H1 (cell line): Measurements from ENCODE around the gene SSH2. TPM values are rescaled to one million over a fixed set of nuclear protein-coding genes. Genes with fewer than 3 reads are reported as not detected.

ENCODE experiments used
- MAFK ChIP-seq: IDR thresholded peaks from 2 replicates; pipeline ENCODE4 v1.6.1; 2012; ENCODE audit warnings: low read depth, mild to moderate bottlenecking, improper control_type of control experiment, low read length
- POU5F1 ChIP-seq: IDR thresholded peaks from 2 replicates; pipeline ENCODE4 v1.6.1; 2011; ENCODE audit warnings: low read depth, mild to moderate bottlenecking, low read length, moderate library complexity
- RBBP5 ChIP-seq: IDR thresholded peaks from 2 replicates; pipeline ENCODE4 v1.7.1; 2012; ENCODE audit warnings: low read depth, mild to moderate bottlenecking, inconsistent platforms, low read length, moderate library complexity, borderline replicate concordance
- TEAD4 ChIP-seq: IDR thresholded peaks from 2 replicates; pipeline ENCODE4 v1.6.1; 2012; ENCODE audit warnings: low read depth, low read length, inconsistent platforms, mixed read lengths
- polyA plus RNA-seq, 7 experiments: library from polyadenylated mRNA; depleted of rRNA in 3 of 7; stranded (reverse) in 5 of 7; unstranded in 2 of 7; fragments of >200 nt in 5 of 7; fragments of 200-250 nt in 2 of 7; gene quantifications; 1 replicate in 5 of 7; 2 replicates in 1 of 7; 4 replicates in 1 of 7; pipeline versions ENCODE4 v1.2.1 to v1.2.3, GENCODE V29; 2011 to 2013; ENCODE audit warnings: missing spikeins in 2 of 7, mixed read lengths in 2 of 7
- total RNA-seq: library from RNA; stranded (reverse); fragmentation: NEBNext Ultra II Directional; extraction: Animal tissue kit (Norgen Biotek cat#: 25700); gene quantifications from 2 replicates; pipeline ENCODE4 v1.2.1, GENCODE V29; 2021

The SSH2 gene
- total and polyA plus RNA-seq, 2 of the 8 experiments (the other 6 are each of a cell fraction or from before 2014, with no cell fraction given) = 5.2 to 15.9 TPM

GRCh38 chr17:29665481-29665810 lies 264.6 kb downstream of the SSH2 start (continued):
- TF ChIP-seq MAFK (no peak), TEAD4 (no peak), RBBP5 (no peak), POU5F1 (no peak)
